ENCODE results near the gene PNPLA1.

PNPLA1 gene

DNA sequence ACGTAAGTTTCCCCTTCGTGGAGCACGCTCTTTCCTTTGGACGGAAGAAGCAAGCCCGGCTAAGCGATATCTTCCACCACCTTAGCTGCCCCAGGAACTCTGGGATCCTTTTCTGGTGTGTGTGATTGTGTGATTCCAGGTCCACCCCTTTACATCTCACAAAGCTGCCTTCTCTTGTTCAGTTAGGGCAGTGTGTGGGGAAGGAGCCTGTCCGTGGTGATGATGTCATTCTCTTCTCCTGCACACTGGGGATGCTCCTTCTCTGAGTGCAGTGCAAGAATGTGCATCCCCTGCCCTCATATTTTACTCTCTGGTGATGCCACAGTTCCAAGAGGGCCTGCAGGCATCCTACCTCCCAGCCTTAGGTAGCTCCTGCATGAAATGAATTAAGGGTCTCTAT is 36.5 kb downstream of the PNPLA1 start:
- no peaks in the 10 kb centered on the region for H3K27me3 ChIP-seq (ENCODE audit: insufficient read depth, low read depth)
- peaks cover 4% of the 10 kb centered on the region for H3K4me1 ChIP-seq (ENCODE audit: low read depth, poor library complexity, severe bottlenecking)
- no peak overlapping the region for H2AFZ ChIP-seq (ENCODE audit: low read depth)
- no peak overlapping the region for H3K9ac ChIP-seq
- no peaks in the 10 kb centered on the region for H4K20me1 ChIP-seq (ENCODE audit: insufficient read depth)
- H3K4me3 ChIP-seq (IDR thresholded peaks at IDR 0.05; ENCODE audit: insufficient read depth, low read depth, low read length): no peak overlapping the region
- H3K27ac ChIP-seq: no peak overlapping the region
- no peaks in the 10 kb centered on the region for H3K79me2 ChIP-seq (ENCODE audit: insufficient read depth, low read depth)
- no peak for TF ChIP-seq CTCF (conservative IDR thresholded peaks at IDR 0.05; ENCODE audit: low read depth, low read length)
- H3K36me3 ChIP-seq (ENCODE audit: insufficient read depth): no peaks in the 10 kb centered on the region
- H3K4me2 ChIP-seq: no peak overlapping the region

DNA sequence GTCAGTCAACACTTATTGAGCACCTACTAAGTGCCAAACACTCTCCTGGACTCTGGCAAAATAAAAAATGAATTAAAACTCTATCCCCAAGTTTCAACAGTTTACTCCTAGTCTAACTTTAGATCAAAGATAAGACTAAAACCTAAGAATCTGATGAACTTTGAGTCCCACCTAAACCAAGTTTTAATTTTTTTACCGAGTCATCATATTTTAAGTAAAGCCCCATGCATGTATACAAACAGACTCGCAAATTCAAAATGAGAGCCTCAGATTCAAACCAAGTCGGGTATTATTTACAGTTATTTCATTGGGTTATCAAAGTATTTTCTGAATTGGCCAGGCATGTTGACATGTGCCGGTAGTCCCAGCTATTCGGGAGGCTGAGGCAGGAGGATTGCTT is 38.7 kb downstream of the PNPLA1 start:
- Histone ChIP-seq H3K4me1 (ENCODE audit: low read depth, poor library complexity, severe bottlenecking) (no peaks in the 10 kb centered on the region), H3K4me2 (no peak overlapping the region), H3K27me3 (ENCODE audit: insufficient read depth, low read depth) (no peaks in the 10 kb centered on the region), H3K79me2 (ENCODE audit: insufficient read depth, low read depth) (no peaks in the 10 kb centered on the region), H3K9ac (no peak overlapping the region), H3K27ac (no peak overlapping the region), H3K36me3 (ENCODE audit: insufficient read depth) (no peaks in the 10 kb centered on the region), H3K4me3 (IDR thresholded peaks at IDR 0.05; ENCODE audit: insufficient read depth, low read depth, low read length) (no peak overlapping the region), H4K20me1 (ENCODE audit: insufficient read depth) (no peaks in the 10 kb centered on the region), H2AFZ (ENCODE audit: low read depth) (no peak overlapping the region)
- TF ChIP-seq CTCF (conservative IDR thresholded peaks at IDR 0.05; ENCODE audit: low read depth, low read length): no peak

GRCh38 chr6:36309203-36309602 is 39.3 kb downstream of the PNPLA1 start:
- H3K4me3 ChIP-seq (IDR thresholded peaks at IDR 0.05; ENCODE audit: insufficient read depth, low read depth, low read length): no peak overlapping the region
- no peak overlapping the region for H3K27ac ChIP-seq
- no peaks in the 10 kb centered on the region for H4K20me1 ChIP-seq (ENCODE audit: insufficient read depth)
- H3K9ac ChIP-seq: no peak overlapping the region
- H3K4me1 ChIP-seq (ENCODE audit: low read depth, poor library complexity, severe bottlenecking): no peaks in the 10 kb centered on the region
- no peaks in the 10 kb centered on the region for H3K27me3 ChIP-seq (ENCODE audit: insufficient read depth, low read depth)
- H3K36me3 ChIP-seq (ENCODE audit: insufficient read depth): no peaks in the 10 kb centered on the region
- H2AFZ ChIP-seq (ENCODE audit: low read depth): no peak overlapping the region
- no peak for TF ChIP-seq CTCF (conservative IDR thresholded peaks at IDR 0.05; ENCODE audit: low read depth, low read length)
- H3K79me2 ChIP-seq (ENCODE audit: insufficient read depth, low read depth): no peaks in the 10 kb centered on the region
- no peak overlapping the region for H3K4me2 ChIP-seq

DNA sequence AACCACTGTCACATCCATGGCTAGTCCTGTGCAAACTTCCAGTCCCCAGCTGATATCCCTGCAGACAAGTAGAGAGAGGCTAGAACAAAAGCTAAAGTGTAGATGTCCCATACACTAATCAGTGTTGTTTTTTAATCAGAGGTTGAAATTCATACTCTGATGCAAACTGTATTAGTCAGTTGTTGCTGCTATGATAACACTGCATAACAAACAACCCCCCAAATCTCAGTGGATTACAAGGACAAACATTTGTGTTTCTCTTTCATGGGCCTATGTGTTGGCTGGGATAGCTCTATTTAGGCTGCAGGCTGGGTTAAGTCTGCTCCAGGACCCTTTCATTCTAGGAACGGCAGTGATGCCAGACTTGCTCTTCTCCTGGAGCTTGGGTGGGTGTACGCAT is 40.0 kb downstream of the PNPLA1 start:
- no peak overlapping the region for H3K27ac ChIP-seq
- no peak overlapping the region for H3K9ac ChIP-seq
- no peak for TF ChIP-seq CTCF (conservative IDR thresholded peaks at IDR 0.05; ENCODE audit: low read depth, low read length)
- no peaks in the 10 kb centered on the region for H3K4me1 ChIP-seq (ENCODE audit: low read depth, poor library complexity, severe bottlenecking)
- no peaks in the 10 kb centered on the region for H3K36me3 ChIP-seq (ENCODE audit: insufficient read depth)
- H2AFZ ChIP-seq (ENCODE audit: low read depth): no peak overlapping the region
- no peaks in the 10 kb centered on the region for H3K27me3 ChIP-seq (ENCODE audit: insufficient read depth, low read depth)
- H3K4me3 ChIP-seq (IDR thresholded peaks at IDR 0.05; ENCODE audit: insufficient read depth, low read depth, low read length): no peak overlapping the region
- no peaks in the 10 kb centered on the region for H3K79me2 ChIP-seq (ENCODE audit: insufficient read depth, low read depth)
- no peak overlapping the region for H3K4me2 ChIP-seq
- H4K20me1 ChIP-seq (ENCODE audit: insufficient read depth): no peaks in the 10 kb centered on the region
